DOHH2 (cell line): Measurements from ENCODE around the gene ZNF541.

Experiments used
- H3F3A ChIP-seq: fragments of 200-600 bp; sonication (generic), shearing (Covaris generic); 2 replicates; pipeline ENCODE4 v1.6.0; 2016; ENCODE audit warnings: antibody characterized with exemption, mild to moderate bottlenecking; ENCODE audit not compliant: control insufficient read depth, insufficient read depth
- H3K27ac ChIP-seq: fragments of 200-600 bp; sonication (generic); 2 replicates; pipeline ENCODE4 v1.5.1; 2014; ENCODE audit warnings: low read depth, mild to moderate bottlenecking, low read length, moderate library complexity
- H3K27me3 ChIP-seq: fragments of 200-600 bp; sonication (generic); 2 replicates; pipeline ENCODE4 v1.6.1; 2014; ENCODE audit warnings: mild to moderate bottlenecking, low read length, mixed read lengths; ENCODE audit not compliant: control insufficient read depth
- H3K36me3 ChIP-seq: fragments of 200-600 bp; sonication (generic); 2 replicates; pipeline ENCODE4 v1.6.1; 2014; ENCODE audit warnings: mild to moderate bottlenecking, low read length, moderate library complexity, mixed read lengths; ENCODE audit not compliant: control insufficient read depth
- H3K4me1 ChIP-seq: fragments of 200-600 bp; sonication (generic); 2 replicates; pipeline ENCODE4 v1.6.1; 2014; ENCODE audit warnings: mild to moderate bottlenecking, low read length, mixed read lengths; ENCODE audit not compliant: control insufficient read depth
- H3K4me2 ChIP-seq: fragments of 200-600 bp; sonication (generic); 2 replicates; pipeline ENCODE4 v1.6.0; 2014; ENCODE audit warnings: mild to moderate bottlenecking, low read length, moderate library complexity
- H3K4me3 ChIP-seq: fragments of 200-600 bp; sonication (generic); 2 replicates; pipeline ENCODE4 v1.5.1; 2014; ENCODE audit warnings: mild to moderate bottlenecking, low read length, mixed read lengths
- H3K79me2 ChIP-seq: fragments of 200-600 bp; sonication (generic); 2 replicates; pipeline ENCODE4 v1.6.1; 2014; ENCODE audit warnings: mild to moderate bottlenecking, low read length, mixed read lengths; ENCODE audit not compliant: control insufficient read depth
- H3K9me2 ChIP-seq: fragments of 200-600 bp; sonication (generic); replicated peaks from 2 replicates; pipeline ENCODE4 v1.6.1; 2014; ENCODE audit warnings: mild to moderate bottlenecking, low read length, mixed read lengths; ENCODE audit not compliant: control insufficient read depth
- H3K9me3 ChIP-seq: fragments of 200-600 bp; sonication (generic); 2 replicates; pipeline ENCODE4 v1.6.1; 2014; ENCODE audit warnings: antibody characterized with exemption, low read length, mixed read lengths; ENCODE audit not compliant: control insufficient read depth, insufficient read depth
- H4K20me1 ChIP-seq: fragments of 200-600 bp; sonication (generic); 2 replicates; pipeline ENCODE4 v1.6.0; 2014; ENCODE audit warnings: low read depth, mild to moderate bottlenecking, antibody characterized with exemption, low read length, moderate library complexity; ENCODE audit not compliant: control insufficient read depth, insufficient read depth
- CTCF ChIP-seq: fragments of 200-600 bp; sonication (generic); IDR thresholded peaks from one replicate; pipeline ENCODE4 v1.5.1; 2014; ENCODE audit warnings: antibody characterized with exemption, mild to moderate bottlenecking, low read depth, low read length; ENCODE audit not compliant: poor library complexity, severe bottlenecking
- EZH2phosphoT487 ChIP-seq: fragments of 200-600 bp; sonication (generic); IDR thresholded peaks from 2 replicates; pipeline ENCODE4 v1.6.1; 2017; ENCODE audit warnings: borderline replicate concordance, mild to moderate bottlenecking, antibody characterized with exemption, low read length, moderate library complexity, mixed read lengths

The ZNF541 gene

GRCh38 chr19:47615714-47616113 lies 42.8 kb upstream of the ZNF541 start:
- Histone ChIP-seq H3K4me3 (no peak overlapping the region), H3K27ac (no peak overlapping the region), H3K4me1 (peaks cover 5% of the 10 kb centered on the region), H3K27me3 (no peaks in the 10 kb centered on the region), H3K4me2 (no peak overlapping the region), H3K79me2 (peaks cover 96% of the 10 kb centered on the region), H3F3A (no peaks in the 10 kb centered on the region), H3K36me3 (peaks cover 14% of the 10 kb centered on the region; the same call in 1 of the 2 replicates), H3K9me3 (no peaks in the 10 kb centered on the region), H3K9me2 (no peaks in the 10 kb centered on the region), H4K20me1 (peaks cover 15% of the 10 kb centered on the region; the same call in 1 of the 2 replicates)
- TF ChIP-seq CTCF (no peak), EZH2phosphoT487 (no peak)

- Histone ChIP-seq H3K27me3 (no peaks in the 10 kb centered on the region), H3K9me3 (no peaks in the 10 kb centered on the region), H3K4me1 (peaks cover 10% of the 10 kb centered on the region), H4K20me1 (peaks cover 18% of the 10 kb centered on the region; the same call in 1 of the 2 replicates), H3K9me2 (no peaks in the 10 kb centered on the region), H3F3A (no peaks in the 10 kb centered on the region), H3K79me2 (peaks cover 96% of the 10 kb centered on the region), H3K4me2 (no peak overlapping the region), H3K4me3 (no peak overlapping the region), H3K27ac (no peak overlapping the region), H3K36me3 (peaks cover 14% of the 10 kb centered on the region; the same call in 1 of the 2 replicates)
- TF ChIP-seq CTCF (no peak), EZH2phosphoT487 (no peak)
Observed at GRCh38 chr19:47615230-47615629, 42.3 kb upstream of the ZNF541 start.

- no peaks in the 10 kb centered on the region for H3K9me2 ChIP-seq
- peaks cover 13% of the 10 kb centered on the region for H3K4me1 ChIP-seq
- no peaks in the 10 kb centered on the region for H3K9me3 ChIP-seq
- no peak overlapping the region for H3K4me2 ChIP-seq
- no peaks in the 10 kb centered on the region for H3F3A ChIP-seq
- no peak overlapping the region for H3K27ac ChIP-seq
- H3K79me2 ChIP-seq = peaks cover 96% of the 10 kb centered on the region
- no peak overlapping the region for H3K4me3 ChIP-seq
- TF ChIP-seq CTCF (no peak), EZH2phosphoT487 (no peak)
- H3K36me3 ChIP-seq = peaks cover 14% of the 10 kb centered on the region; the same call in 1 of the 2 replicates
- H4K20me1 ChIP-seq = peaks cover 18% of the 10 kb centered on the region; the same call in 1 of the 2 replicates
- H3K27me3 ChIP-seq = no peaks in the 10 kb centered on the region
Observed at GRCh38 chr19:47614559-47614958, 41.6 kb upstream of the ZNF541 start.

GRCh38 chr19:47614021-47614295 lies 41.0 kb upstream of the ZNF541 start:
- Histone ChIP-seq H3K9me3 (no peaks in the 10 kb centered on the region), H4K20me1 (peaks cover 18% of the 10 kb centered on the region; the same call in 1 of the 2 replicates), H3K4me2 (no peak overlapping the region), H3K9me2 (no peaks in the 10 kb centered on the region), H3K79me2 (peaks cover 98% of the 10 kb centered on the region), H3K4me3 (no peak overlapping the region), H3K4me1 (peaks cover 13% of the 10 kb centered on the region), H3F3A (no peaks in the 10 kb centered on the region), H3K27ac (no peak overlapping the region), H3K36me3 (peaks cover 19% of the 10 kb centered on the region), H3K27me3 (no peaks in the 10 kb centered on the region)
- TF ChIP-seq CTCF = no peak
- no peak for TF ChIP-seq EZH2phosphoT487
